T1000 (cell line): Measurements from ENCODE around the gene EXOC3L2.

Source experiments
- DNase-seq: peaks from one replicate; lab custom pipeline; 2025; ENCODE audit warnings: mixed read lengths; lab: John Stamatoyannopoulos, UW

The EXOC3L2 gene

GRCh38 chr19:45218911-45219743, 26.1 kb downstream of the EXOC3L2 start:
- no peak for DNase-seq

- no peak for DNase-seq
Measured at GRCh38 chr19:45218426-45218825, 26.8 kb downstream of the EXOC3L2 start.

- DNase-seq: no peak
Measured at GRCh38 chr19:45217957-45218334, 27.3 kb downstream of the EXOC3L2 start.

GRCh38 chr19:45217193-45217956, 27.8 kb downstream of the EXOC3L2 start:
- no peak for DNase-seq

- no peak for DNase-seq
Measured at GRCh38 chr19:45216667-45217066, 28.5 kb downstream of the EXOC3L2 start.

GRCh38 chr19:45215391-45216191, 29.6 kb downstream of the EXOC3L2 start:
- no peak for DNase-seq

- DNase-seq: no peak
Measured at GRCh38 chr19:45213031-45213430, 32.2 kb downstream of the EXOC3L2 start.

- DNase-seq: no peak
Measured at GRCh38 chr19:45211751-45212381, 33.3 kb downstream of the EXOC3L2 start.

GRCh38 chr19:45206328-45206727, 38.9 kb downstream of the EXOC3L2 start:
- DNase-seq: no peak

GRCh38 chr19:45205810-45206209, 39.4 kb downstream of the EXOC3L2 start:
- no peak for DNase-seq

- no peak for DNase-seq
Measured at GRCh38 chr19:45202637-45203036, 42.6 kb downstream of the EXOC3L2 start.

- no peak for DNase-seq
Measured at GRCh38 chr19:45200568-45200967, 44.6 kb downstream of the EXOC3L2 start.

- no peak for DNase-seq
Measured at GRCh38 chr19:45195764-45196163, 49.4 kb downstream of the EXOC3L2 start.

- no peak for DNase-seq
Measured at GRCh38 chr19:45191375-45191774, 53.8 kb downstream of the EXOC3L2 start.

GRCh38 chr19:45189971-45190370, 55.2 kb downstream of the EXOC3L2 start:
- no peak for DNase-seq

GRCh38 chr19:45187421-45188100, 57.6 kb downstream of the EXOC3L2 start:
- no peak for DNase-seq

- no peak for DNase-seq
Measured at GRCh38 chr19:45186509-45187334, 58.5 kb downstream of the EXOC3L2 start.

- no peak for DNase-seq
Measured at GRCh38 chr19:45184115-45184514, 61.1 kb downstream of the EXOC3L2 start.

- DNase-seq: no peak
Measured at GRCh38 chr19:45182758-45183157, 62.4 kb downstream of the EXOC3L2 start.

- DNase-seq: no peak
Measured at GRCh38 chr19:45180936-45181335, 64.3 kb downstream of the EXOC3L2 start.
